CD4-positive, alpha-beta T cell treated with Interleukin-15 for 1 hour (primary cell): ENCODE results near the gene PANK4.

Experiments used
- DNase-seq: peaks from one replicate; pipeline ENCODE4 v3.0.0-alpha.2; 2020

PANK4 gene

DNA sequence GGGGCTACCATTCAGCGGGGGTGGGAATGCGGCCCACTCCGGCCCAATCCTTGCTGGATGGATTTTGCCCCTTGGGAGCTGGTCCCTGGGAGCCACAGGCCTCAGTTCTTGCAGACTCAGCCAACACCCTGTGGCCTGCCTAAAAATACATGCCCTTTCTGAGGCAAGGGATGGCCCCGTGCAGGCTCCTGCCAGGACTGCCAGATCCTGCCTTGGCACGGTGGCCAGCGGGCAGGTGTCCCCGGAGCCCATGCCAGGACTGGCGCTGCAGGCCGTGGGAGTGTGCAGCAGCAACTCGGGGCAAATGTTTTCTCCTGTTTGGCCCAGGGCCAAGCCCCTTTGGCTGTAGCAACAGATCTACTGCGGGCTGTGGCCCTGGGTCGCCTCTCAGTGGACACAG, 1.6 kb upstream of the PANK4 start:
- no peak for DNase-seq

DNA sequence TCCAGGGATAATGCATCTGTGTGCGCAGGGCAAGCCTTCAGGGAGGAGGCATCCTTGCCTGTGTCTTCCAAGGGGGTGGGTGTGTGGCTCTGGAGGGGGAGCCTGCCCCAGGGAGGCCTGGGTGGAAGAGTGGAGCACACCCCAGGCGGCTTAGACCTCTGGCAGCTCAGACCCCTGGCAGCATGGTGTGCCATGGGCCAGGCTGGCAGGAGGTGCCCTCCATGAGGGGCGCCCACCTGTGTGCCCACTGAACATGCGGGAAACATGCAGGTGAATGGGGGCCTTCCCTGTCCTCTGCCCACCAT, 1.1 kb upstream of the PANK4 start:
- DNase-seq, result no peak

DNA sequence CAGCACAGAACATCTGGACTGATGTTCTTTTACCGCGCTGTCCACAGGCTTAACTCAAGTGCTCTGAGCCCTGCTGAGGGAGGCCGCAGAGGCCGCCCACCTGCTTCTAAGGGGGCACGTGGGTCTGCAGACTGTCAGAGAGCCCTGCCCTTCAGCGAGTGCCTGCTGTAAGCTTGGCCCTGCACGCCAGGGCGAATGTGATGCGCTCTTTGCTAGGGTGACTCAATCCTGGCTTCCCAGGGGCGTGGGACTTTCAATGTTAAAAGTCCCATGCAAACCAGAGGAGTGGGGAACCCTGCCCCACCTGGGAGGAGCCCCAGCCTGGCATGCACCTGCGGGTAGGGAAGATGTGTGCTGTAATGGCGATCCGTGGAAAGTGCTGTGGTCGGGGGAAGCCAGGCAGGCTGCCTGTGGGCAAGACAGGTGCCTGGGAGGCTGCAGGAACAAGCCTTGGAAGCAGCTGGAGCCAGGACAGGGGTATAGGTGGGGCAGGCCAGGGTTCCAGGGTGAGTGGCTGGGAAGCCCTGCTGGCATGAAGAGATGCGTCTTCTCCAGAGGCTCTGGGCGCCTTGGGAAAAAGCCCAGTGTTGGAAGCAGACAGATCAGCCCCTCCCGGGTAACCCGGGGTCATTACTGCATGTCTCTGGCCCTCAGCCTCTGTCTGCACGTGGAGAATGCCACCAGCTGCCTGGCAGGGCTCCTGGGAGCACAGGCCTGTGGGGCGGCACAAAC, 594 bp upstream of the PANK4 start:
- DNase-seq, result peak; percentile 30

DNA sequence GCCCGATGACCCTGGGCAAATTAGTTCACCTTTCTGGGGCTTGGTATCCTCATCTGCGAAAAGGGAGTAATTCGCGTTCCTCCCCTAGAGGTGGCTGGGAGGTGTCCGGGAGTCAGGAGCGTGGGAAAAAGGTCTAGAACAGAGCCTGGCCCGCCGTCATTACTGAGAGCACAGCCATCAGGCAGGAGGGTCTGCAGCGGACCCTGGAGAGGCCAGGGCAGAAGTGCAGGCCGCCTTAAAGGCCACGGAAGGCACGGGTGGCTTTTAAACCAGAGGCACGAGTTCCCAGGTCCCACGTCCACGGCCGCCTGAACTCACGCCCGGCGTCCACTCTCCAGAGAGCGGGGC, 850 bp downstream of the PANK4 start:
- DNase-seq, result no peak

DNA sequence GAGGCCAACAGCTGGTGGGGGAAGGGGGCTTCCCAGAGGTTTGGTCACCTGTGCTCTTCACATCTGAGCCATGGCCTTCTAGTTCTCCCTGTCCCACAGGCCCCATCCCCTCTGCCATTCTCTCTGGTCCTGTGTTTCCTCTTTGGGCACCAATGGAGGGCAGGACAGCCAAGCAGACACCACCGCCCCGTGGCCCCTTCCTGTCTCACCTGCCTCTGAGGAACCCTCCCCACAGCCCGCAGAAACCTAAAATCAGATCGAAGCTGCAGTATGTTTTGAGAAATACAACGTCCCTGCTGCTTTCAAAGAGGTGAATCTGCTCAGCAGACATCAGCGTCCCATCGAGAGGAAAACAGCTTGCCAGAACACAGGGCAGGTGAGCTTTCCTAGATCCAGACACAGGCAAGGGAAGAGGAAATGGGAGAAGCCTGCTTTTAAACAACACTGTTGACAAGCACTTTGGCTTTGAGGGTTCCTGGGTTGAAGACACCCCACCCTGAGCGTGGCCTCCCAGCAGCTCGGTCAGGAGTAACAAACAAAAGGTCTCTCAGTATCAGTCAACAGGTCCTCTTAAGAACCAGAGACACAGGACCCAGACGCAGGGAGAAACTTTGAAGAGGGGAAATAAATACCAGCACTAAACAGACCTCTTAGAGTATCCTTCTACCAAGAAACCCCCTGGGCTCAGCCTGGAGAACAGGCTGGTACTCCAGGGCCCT, 2.3 kb downstream of the PANK4 start:
- peak; percentile 37 for DNase-seq

DNA sequence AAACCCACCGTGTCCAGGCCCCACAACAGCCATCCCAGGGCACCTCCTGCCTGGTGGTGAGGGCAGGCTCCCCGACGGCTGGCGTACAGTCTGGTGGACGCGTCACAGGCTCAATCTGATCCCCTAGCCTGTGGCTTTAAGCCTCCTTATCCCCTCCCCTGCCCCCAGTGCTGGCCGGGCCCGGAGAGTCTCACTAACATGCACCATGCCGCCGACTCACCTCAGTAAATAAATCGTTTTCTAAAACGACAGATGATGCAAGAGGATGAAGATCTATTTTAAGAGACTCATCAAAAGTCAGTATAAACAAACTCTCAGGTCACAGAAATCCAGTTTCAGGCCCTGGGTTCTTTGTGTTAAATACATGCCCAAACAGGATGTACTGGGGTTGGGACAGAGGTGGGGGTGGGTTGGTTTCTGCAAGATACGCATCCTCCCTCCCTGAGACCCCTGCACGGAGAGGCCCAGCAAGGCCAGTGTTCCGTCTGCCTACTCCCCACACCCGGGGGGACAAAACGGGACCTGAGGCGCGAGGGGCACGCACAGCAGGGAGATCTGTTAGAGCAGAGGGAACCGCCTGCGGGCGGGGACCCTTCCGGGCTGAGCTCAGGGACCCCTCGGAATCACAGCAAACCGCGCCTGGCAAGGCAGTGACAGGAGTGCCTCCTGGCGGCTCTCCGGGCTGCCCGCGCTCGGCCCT, 3.1 kb downstream of the PANK4 start:
- DNase-seq, result no peak

DNA sequence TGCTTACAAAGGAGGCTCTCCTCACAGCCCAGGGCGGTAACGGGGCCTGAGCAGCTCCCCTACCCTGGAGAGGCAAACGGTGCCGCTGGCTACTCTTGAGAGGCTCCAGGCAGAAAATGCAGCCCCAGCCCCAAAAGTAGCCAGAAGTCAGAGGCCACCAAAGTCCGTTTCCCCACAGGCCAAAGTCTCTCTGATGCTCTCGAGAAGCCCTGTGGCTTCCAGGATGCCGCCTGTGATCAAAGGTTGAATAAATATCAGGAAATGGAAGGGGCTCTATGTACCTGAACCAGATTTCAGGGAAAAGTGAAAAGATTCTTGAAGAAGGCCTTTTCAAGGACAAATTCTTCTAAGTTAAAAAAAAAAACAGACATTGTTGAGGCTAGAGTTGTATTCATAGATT, 4.2 kb downstream of the PANK4 start:
- DNase-seq, result no peak

DNA sequence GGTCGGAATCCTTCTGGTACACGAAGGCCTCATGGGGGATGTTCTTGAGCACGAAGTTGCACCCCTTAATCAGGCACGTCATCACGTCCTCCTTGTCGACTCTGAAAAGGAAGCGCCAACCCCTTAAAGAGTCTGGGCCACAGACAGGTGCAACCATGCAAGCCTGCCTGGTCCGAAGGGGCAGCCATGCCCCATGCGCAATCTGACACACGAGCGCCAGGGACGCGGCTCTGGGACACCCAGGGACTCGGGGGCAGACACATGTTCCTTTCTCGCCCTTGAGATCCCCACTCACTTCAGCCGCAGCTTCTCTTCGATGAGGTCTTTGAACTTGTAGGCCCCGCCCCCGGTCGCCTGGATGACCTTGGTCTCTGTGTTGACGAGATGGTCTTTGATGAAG, 5.6 kb downstream of the PANK4 start:
- no peak for DNase-seq

DNA sequence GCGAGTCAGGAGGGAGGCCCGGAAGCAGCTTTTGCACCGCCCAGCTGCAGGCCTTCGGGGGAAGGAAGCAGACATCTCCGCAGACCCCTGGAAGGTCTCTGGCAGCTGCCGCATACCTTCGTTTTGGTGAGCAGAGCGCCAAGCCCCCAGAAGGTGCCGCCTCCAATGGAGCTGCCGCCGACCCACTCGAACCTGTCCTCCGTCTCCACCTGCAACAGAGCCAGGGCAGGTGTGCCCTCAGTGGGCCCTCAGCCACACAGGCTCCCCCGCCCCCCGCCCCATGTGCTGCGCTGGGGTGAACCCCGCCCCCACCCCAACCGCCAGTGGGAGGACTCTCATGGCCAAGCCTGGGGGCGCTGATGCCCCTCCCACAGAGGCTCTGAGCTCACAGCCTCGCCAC, 6.2 kb downstream of the PANK4 start:
- no peak for DNase-seq

DNA sequence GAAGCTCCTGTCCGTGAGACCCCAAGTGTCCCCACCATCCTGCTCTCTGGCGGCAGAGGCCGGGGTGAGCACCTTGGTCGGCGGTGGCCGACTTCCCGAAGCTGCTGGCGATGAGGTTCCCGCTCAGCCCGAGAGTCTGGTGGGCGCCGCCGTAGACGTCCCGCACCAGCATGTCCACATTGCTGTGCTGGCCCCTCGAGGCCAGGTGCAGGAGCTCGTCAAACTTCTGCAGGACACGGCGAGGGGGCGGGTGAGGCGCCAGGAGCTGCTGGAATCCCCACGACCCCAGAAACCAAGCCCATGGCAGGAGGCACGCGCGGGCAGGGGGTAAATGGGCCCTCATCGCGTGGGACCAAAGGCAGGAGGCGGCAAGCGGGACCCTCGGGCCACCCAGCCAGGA, 6.7 kb downstream of the PANK4 start:
- no peak for DNase-seq

DNA sequence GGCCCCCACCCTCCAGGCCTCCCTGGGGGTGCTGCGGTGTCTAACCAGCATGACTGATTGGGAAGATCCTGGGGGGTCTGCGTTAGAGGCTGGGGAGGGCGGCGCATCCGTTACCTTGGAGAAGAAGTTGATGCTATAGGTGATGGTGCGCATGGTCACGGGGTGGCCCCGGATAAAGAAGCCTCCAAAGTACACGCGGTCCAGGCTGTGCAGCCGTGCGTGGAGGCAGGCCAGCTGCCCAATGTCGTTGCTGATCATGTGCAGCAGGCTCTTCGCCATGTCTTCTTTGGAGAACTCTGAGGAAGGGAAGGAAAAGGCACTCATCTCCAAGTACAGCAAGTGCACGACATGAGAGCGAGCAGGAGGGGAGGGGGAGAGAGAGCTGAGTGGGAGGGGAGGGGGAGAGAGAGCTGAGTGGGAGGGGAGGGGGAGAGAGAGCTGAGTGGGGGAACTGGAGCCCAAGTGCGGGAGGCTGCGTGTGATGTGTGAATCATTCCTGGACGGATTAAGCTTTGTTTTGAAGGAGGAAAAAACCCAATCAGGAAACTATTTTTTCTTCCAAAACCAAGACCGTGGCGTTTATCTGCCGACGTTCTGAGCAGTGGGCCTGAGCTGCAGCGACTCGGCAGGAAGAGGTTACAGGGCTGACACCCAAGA, 7.2 kb downstream of the PANK4 start:
- no peak for DNase-seq

DNA sequence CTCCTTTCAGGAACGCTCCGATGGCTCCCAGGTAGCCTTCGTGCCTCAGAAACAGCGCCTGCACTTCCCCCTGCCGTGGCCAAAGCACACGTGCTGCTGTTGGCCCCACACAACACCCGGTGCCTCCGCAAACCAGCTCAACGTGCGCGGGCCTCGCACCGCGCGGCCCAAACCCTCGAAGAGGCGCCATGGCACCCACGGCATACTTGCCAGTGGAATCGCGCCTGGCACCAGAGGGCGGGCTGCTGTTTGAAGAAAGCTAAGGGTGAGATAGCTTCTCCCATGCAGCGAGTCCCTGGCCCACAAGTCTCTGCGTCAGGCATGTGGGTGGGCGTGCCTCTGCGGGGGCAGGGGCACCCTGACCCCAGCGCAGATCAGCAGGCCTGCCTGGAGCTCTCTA, 7.9 kb downstream of the PANK4 start:
- no peak for DNase-seq

DNA sequence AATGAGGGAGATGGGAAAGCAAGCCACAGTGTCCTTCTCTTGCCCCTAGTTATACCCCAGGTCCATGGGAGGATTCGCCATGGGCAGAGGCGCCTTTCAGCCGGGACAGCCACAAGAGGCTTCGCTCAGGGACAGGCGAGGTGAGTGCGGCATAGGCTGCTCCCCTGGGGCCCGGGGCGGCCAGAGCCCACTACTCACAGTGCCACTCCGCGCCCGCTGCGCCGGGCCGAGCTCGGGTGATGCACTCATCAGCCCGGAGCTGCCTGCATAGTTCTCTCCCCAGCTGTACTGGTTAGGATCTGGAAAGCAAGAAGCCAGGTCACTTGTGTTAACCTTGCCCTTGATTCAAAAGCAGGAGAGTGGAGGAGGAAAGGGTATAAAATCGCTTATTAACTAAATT, 8.4 kb downstream of the PANK4 start:
- DNase-seq, result no peak

DNA sequence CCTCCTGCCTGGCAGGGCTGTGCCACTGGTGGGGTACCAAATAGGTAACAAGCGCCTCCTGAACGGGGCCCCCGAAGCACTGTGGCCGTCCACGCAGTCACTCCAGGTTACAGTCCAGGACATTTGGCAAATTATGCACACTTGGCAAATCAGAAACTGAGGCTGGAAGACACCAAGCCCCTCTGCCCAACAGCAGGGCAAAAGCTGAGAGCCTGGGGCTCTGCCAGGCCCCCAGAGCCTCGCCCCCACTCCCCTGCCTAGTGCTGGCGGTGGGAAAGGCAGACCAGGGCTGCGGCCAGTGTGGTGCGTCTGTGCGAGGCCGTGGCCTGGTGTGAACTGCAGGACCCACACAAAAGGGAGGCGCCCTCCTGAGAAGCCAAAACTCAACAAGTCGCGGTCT, 9.4 kb downstream of the PANK4 start:
- no peak for DNase-seq

DNA sequence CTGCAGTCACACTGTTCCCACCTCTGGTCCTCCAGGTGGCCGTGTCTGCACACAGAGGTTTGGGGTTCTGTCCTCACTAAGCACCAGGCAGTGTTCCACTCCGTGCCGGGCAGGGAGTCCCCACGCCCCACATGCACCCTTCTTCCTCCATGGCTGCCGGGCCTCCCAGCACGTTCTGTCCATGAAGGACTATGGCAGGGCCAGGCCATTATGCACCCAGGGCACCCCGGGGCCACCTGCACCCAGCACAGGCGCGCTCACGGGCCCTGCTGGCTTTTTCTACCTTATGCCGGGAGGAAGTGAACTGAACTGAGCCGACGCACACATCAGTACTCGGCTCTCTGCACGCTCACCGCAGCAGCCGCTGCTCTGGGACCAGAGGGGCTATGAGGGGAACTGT, 10.3 kb downstream of the PANK4 start:
- DNase-seq, result no peak

DNA sequence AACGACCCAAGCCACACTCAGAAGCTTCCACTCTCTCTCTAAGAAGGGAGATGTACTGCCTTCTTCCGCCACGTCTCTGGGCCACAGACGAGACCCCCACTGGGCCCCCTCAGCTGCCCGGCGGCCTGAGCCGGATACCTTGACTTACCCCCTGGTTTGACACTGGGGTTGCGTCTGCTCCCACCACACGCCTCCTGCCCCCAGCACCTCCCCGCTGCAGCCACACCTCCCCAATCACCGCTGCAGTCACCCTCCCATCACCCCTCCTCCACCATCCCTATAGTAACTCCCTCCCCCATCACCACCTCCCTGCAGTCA, 10.7 kb downstream of the PANK4 start:
- DNase-seq, result no peak

DNA sequence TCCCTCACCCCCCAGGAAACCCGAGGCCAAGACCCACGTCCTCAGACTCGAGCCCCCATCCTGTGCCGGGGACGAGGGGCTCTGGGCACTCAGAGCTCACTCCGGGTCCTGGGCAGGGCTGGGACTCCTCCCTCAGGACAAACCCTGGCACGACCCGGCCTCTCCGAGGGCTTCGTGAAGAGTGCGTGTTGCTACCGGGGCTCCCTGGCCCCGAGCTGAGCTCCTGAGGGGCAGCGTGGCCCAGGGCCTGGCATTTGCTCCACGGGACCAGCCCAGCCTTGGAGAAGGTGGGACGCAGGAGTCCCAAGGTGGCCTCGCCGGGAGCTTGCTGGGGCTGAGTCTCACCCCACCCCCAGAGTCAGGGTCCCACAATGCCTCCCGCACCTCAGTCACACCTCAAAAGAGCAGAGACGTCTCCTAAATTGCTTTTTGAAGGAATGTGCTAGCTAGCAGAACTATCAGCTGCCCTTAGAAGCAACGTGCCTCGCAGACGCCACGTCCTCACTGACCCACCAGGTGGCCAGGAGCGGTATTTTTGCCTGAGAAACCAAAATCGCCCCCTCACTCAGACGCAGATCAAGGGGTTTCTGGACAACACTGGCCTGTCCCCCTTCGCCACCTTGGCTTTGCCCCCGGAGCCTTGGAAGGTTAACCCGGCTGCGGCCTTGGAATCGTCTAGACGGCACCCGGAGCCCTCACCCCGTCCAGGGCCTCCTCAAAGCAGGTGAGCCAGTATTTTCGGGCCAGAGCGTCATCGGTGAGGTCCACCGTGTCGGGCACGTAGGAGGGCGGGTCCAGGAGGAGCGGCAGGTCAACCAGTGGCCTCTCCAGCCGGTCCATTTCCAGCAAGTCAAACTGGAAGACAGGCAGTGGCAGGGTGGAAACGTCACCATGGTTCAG, 11.3 kb downstream of the PANK4 start:
- no peak for DNase-seq

DNA sequence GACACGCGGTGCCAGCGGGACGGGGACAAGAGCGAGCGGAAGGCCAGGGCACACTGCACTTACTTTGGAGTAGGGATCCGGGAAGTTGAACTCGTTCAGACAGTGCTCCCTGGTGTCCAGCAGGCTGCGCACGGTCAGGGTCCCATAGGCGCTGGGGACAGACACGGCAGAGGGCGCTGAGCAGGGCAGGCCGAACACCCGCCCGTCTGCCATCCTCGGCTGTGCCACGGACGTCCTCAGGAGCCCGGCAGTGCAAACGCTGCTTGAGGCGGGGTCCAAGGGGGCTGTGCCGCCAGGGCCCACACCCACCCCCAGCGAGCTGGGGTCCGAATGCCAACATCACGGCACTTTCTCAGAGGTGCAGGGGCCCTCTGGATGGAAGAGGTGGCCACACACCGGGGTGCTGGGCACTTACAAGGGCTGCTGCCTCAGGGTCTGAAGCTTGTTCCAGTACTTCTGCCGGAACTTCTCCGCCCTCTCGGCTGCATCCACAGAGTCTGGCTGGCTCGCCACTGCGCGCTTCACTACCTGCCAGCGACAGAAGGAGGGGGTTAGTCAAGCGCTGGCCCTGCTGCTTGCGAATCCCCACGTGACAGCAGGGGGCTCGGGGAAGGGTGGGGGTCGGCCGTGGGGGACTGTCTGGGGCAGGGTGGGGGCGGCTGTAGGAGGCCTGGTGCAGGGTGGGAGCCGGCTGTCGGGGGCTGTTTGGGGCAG, 12.3 kb downstream of the PANK4 start:
- DNase-seq, result no peak

DNA sequence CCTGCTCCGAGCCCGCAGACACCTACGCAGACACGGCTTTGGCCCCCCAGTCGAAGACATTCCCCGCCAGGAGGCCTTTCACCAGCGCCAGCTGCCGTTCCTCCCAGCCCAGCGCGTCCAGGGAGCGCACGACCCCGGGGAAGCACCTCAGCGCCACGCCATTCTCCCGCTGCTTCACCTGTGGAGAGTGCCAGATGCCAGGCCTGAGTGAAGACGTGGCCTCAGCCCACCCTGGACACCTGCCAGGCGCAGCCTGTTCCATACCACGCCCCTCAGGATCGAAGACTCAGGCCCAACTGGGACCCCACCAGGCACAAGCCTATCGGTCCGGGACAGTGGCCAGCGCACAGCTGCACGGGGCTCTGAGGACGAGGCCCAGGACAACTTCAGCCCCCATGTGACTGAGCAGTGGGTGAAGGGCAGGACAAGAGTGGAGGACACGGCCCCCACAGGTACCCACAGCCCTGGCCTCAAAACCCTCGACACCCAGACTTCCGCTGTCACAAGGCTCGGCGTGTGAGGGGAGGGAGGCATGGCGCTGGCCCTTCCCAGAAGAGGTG, 13.5 kb downstream of the PANK4 start:
- no peak for DNase-seq

DNA sequence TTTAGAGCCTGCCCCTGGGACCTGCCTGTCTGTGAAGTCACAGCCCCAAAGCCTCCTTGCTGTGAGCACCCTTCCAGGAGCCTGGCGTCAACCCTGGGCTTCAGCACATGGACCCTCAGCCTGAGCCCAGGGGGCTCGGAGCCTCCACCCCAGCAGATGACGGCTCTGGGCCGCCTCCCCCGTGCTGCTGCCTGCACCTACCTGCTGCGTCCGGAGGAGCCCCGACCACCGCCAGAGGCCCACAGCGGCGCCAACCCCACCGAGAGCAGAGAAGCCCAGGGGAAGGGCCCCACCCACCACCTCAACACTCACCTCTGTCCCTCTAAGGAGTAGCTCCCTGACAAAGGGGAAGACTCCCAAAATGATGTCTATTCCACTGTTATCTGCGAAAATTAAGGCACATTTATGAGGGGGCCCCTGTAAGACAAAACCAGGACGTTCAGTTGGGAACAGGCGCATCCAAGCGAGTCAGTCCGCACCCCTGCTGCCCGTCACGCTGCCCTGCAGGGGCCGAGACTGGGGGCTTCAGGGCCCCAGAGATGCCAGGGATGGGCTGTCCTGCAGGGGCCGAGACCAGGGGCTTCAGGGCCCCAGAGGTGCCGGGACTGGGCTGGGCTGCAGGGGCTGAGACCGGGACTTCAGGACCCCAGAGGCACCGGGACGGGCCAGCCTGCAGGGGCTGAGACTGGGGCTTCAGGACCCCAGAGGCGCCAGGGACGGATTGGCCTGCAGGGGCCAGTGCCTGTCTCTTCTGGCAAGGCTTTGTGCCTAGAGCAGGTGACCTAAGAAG, 15.8 kb downstream of the PANK4 start:
- DNase-seq, result no peak

DNA sequence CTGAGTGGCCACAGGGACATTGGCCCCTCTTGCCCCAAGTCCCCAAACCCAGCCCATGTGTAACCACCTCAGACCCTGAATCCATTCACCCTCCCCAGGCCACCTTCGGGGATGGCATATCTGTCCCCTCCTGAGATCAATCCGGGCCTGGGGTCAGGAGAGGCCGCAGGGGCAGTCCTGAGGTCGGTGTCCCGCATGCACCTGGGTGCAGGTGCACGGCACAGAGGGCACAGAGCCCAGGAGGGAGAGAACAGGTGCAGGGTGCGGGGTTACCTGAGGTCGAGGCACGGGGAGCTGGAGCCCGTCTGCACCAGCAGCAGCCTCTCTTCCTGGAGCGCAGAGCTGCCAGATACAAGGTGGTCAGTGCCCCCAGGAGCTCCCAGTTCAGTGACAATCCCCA, 16.8 kb downstream of the PANK4 start:
- DNase-seq, result no peak
